Measurements from ENCODE around the gene AMPD3. TPM values are rescaled to one million over a fixed set of nuclear protein-coding genes. Genes with fewer than 3 reads are reported as not detected.

The AMPD3 gene
- polyA plus RNA-seq, 1 of the 3 experiments (the other 2 are of a cell fraction), result 1.7 TPM

GRCh38 chr11:10484461-10485180 lies 29.6 kb downstream of the AMPD3 start:
- CTCF ChIA-PET, result interaction anchor here (1.4 kb wide), 1 partner anchor 78 kb away, joined by 4 read pairs; no protein-coding TSS in a partner anchor
- Histone ChIP-seq H3K4me1 (ENCODE audit: control insufficient read depth in 1 of 2, insufficient read depth in 2 of 2, low read depth in 1 of 2, low read length in 1 of 2) (peaks cover 0 to 13% of the 10 kb centered on the region in 2 experiments; a peak in 1 of 4 replicates), H3K9me3 (no peaks in the 10 kb centered on the region), H3K4me2 (no peak overlapping the region), H3K27ac (ENCODE audit: low read depth in 2 of 2, low read length in 1 of 2) (no peak overlapping the region), H2AFZ (ENCODE audit: low read depth) (no peak overlapping the region), H3K4me3 (ENCODE audit: low read depth in 2 of 2, low read length in 1 of 2) (no peak overlapping the region), H3F3A (replicated peaks; ENCODE audit: insufficient read depth) (no peaks in the 10 kb centered on the region), H3K9me2 (no peaks in the 10 kb centered on the region), H4K20me1 (ENCODE audit: insufficient read depth) (no peaks in the 10 kb centered on the region), H3K36me3 (replicated peaks in 1 of 2; ENCODE audit: control insufficient read depth in 1 of 2, insufficient read depth in 2 of 2, low read length in 1 of 2) (no peaks in the 10 kb centered on the region), H3K27me3 (ENCODE audit: insufficient read depth) (no peaks in the 10 kb centered on the region), H3K79me2 (ENCODE audit: insufficient read depth) (no peaks in the 10 kb centered on the region), H3K9ac (no peak overlapping the region)
- POLR2A ChIA-PET, result no interaction called here
- TF ChIP-seq JUND (IDR thresholded peaks at IDR 0.05) (no peak), FOSL2 (IDR thresholded peaks at IDR 0.05; ENCODE audit: borderline replicate concordance, low read depth) (no peak), TAF1 (IDR thresholded peaks at IDR 0.05; ENCODE audit: borderline replicate concordance, low read depth, low read length) (no peak), ZBTB33 (IDR thresholded peaks at IDR 0.05; ENCODE audit: borderline replicate concordance, low read depth) (no peak), EZH2phosphoT487 (IDR thresholded peaks at IDR 0.05; ENCODE audit: borderline replicate concordance, low read depth) (no peak), GATA2 (CRISPR knock-in tag; IDR thresholded peaks at IDR 0.05) (no peak), MXI1 (IDR thresholded peaks at IDR 0.05; ENCODE audit: low read depth, low read length) (no peak), TCF12 (IDR thresholded peaks at IDR 0.05) (no peak), SIN3A (IDR thresholded peaks at IDR 0.05; ENCODE audit: borderline replicate concordance, low read depth, low read length) (no peak), ELF1 (IDR thresholded peaks at IDR 0.05) (no peak), RAD21 (IDR thresholded peaks at IDR 0.05; ENCODE audit: low read length) (no peak), USF2 (IDR thresholded peaks at IDR 0.05; ENCODE audit: borderline replicate concordance, low read depth, low read length) (no peak)
- 87% methylated on average over 13 of the region's 16 CpGs for WGBS (ENCODE audit: low lambda C conversion rate)
- DNase-seq, result no peak

GRCh38 chr11:10485646-10486045 lies 30.6 kb downstream of the AMPD3 start:
- no peak for TF ChIP-seq RXRA (IDR thresholded peaks at IDR 0.05; ENCODE audit: borderline replicate concordance, low read depth)
- no peak for TF ChIP-seq EP300 (IDR thresholded peaks at IDR 0.05; ENCODE audit: borderline replicate concordance in 1 of 2, low read depth in 1 of 2, low read length in 1 of 2)
- Histone ChIP-seq H3K9ac (no peak overlapping the region), H3K9me2 (no peaks in the 10 kb centered on the region), H2AFZ (ENCODE audit: low read depth) (no peak overlapping the region), H3K4me1 (ENCODE audit: control insufficient read depth in 1 of 2, insufficient read depth in 2 of 2, low read depth in 1 of 2, low read length in 1 of 2) (peaks cover 0 to 17% of the 10 kb centered on the region in 2 experiments; a peak in 1 of 4 replicates), H3K4me3 (ENCODE audit: low read depth in 2 of 2, low read length in 1 of 2) (no peak overlapping the region), H4K20me1 (ENCODE audit: insufficient read depth) (no peaks in the 10 kb centered on the region), H3K27ac (ENCODE audit: low read depth in 2 of 2, low read length in 1 of 2) (no peak overlapping the region), H3K9me3 (no peaks in the 10 kb centered on the region), H3K36me3 (replicated peaks in 1 of 2; ENCODE audit: control insufficient read depth in 1 of 2, insufficient read depth in 2 of 2, low read length in 1 of 2) (no peaks in the 10 kb centered on the region), H3F3A (replicated peaks; ENCODE audit: insufficient read depth) (peaks cover under 1% of the 10 kb centered on the region), H3K79me2 (ENCODE audit: insufficient read depth) (no peaks in the 10 kb centered on the region), H3K27me3 (ENCODE audit: insufficient read depth) (no peaks in the 10 kb centered on the region), H3K4me2 (no peak overlapping the region)
- ChIA-PET POLR2A (no interaction called here), CTCF (interaction anchor here (1.4 kb wide), 1 partner anchor 79 kb away, joined by 4 read pairs; no protein-coding TSS in a partner anchor)
- WGBS (ENCODE audit: low lambda C conversion rate), result 29% methylated on average over 2 of the region's 2 CpGs
- DNase-seq, result no peak
